IMR-90 (cell line): ENCODE data around the gene ARMC8. TPM values are rescaled to one million over a fixed set of nuclear protein-coding genes. Genes with fewer than 3 reads are reported as not detected.

Experiments used
- ATAC-seq: fragments of 200-7000 bp; cut with Tn5 transposase; 2 replicates; pipeline ENCODE4 v1.9.1; 2020; ENCODE audit warnings: low read depth, mild to moderate bottlenecking, moderate library complexity
- BruUV-seq: library from RNA; stranded (reverse); fragments of 400-500 nt; replicated peaks from 2 replicates; lab custom pipeline; 2021; lab: Mats Ljungman, UMichigan
- CTCF ChIA-PET: fragments of 300-600 bp; formaldehyde crosslinking; extraction: SDS; loops from one replicate; lab custom pipeline; 2021; ENCODE audit warnings: antibody characterized with exemption; lab: Yijun Ruan, JAX
- POLR2A ChIA-PET: fragments of 300-600 bp; sonication (Branson Sonifier 250); formaldehyde crosslinking; loops from one replicate; lab custom pipeline; 2022; ENCODE audit warnings: antibody characterized with exemption; ENCODE audit not compliant: unreplicated experiment; lab: Charles Lee
- DNase-seq: peaks from one replicate; pipeline ENCODE4 v3.0.0; 2013
- H2AFZ ChIP-seq: replicated peaks from 2 replicates; pipeline ENCODE3; 2013; ENCODE audit warnings: low read length, mild to moderate bottlenecking; ENCODE audit not compliant: poor library complexity
- H2AK5ac ChIP-seq: 2 replicates; pipeline ENCODE4 v1.6.1; 2013; ENCODE audit warnings: low read depth, low read length, inconsistent platforms
- H2AK9ac ChIP-seq: replicated peaks from 2 replicates; pipeline ENCODE3; 2013; ENCODE audit warnings: mild to moderate bottlenecking, low read depth, low read length, moderate library complexity; ENCODE audit not compliant: poor library complexity
- H2BK120ac ChIP-seq: 2 replicates; pipeline ENCODE4 v1.6.1; 2013; ENCODE audit warnings: low read depth, low read length, inconsistent platforms
- H2BK15ac ChIP-seq: 3 replicates; pipeline ENCODE4 v1.6.1; 2013; ENCODE audit warnings: low read depth, low read length, inconsistent platforms
- H2BK20ac ChIP-seq: 2 replicates; pipeline ENCODE4 v1.6.1; 2013; ENCODE audit warnings: low read depth, mild to moderate bottlenecking, inconsistent platforms, low read length, moderate library complexity
- H2BK5ac ChIP-seq: 2 replicates; pipeline ENCODE4 v1.6.1; 2013; ENCODE audit warnings: mild to moderate bottlenecking, low read depth, low read length, inconsistent platforms; ENCODE audit not compliant: poor library complexity, severe bottlenecking
- H3K14ac ChIP-seq: replicated peaks from 2 replicates; pipeline ENCODE4 v1.6.1; 2013; ENCODE audit warnings: low read depth, low read length, inconsistent platforms
- H3K18ac ChIP-seq: 2 replicates; pipeline ENCODE4 v1.6.1; 2013; ENCODE audit warnings: low read depth, low read length, control low read depth
- H3K23ac ChIP-seq: 2 replicates; pipeline ENCODE4 v1.6.1; 2013; ENCODE audit warnings: low read depth, low read length, inconsistent platforms
- H3K27ac ChIP-seq: 2 replicates; pipeline ENCODE4 v1.5.1; 2013; ENCODE audit warnings: mild to moderate bottlenecking, control low read depth, low read length; ENCODE audit not compliant: insufficient read depth
- H3K27me3 ChIP-seq: 2 replicates; pipeline ENCODE4 v1.6.1; 2013; ENCODE audit warnings: low read length; ENCODE audit not compliant: control insufficient read depth, insufficient read depth
- H3K36me3 ChIP-seq: 2 replicates; pipeline ENCODE4 v1.6.1; 2013; ENCODE audit warnings: low read length, mixed read lengths; ENCODE audit not compliant: control insufficient read depth, insufficient read depth
- H3K4ac ChIP-seq: 2 replicates; pipeline ENCODE4 v1.6.1; 2013; ENCODE audit warnings: low read depth, low read length, inconsistent platforms
- H3K4me1 ChIP-seq: 2 replicates; pipeline ENCODE4 v1.6.1; 2013; ENCODE audit warnings: low read length, mixed read lengths; ENCODE audit not compliant: control insufficient read depth, insufficient read depth
- H3K4me2 ChIP-seq: 2 replicates; pipeline ENCODE4 v1.6.1; 2013; ENCODE audit warnings: low read depth, mild to moderate bottlenecking, control low read depth, low read length, moderate library complexity
- H3K4me3 ChIP-seq: 2 replicates; pipeline ENCODE4 v1.5.1; 2013; ENCODE audit warnings: low read depth, mild to moderate bottlenecking, control low read depth, low read length, moderate library complexity; ENCODE audit not compliant: insufficient read depth
- H3K56ac ChIP-seq: 2 replicates; pipeline ENCODE4 v1.6.1; 2013; ENCODE audit warnings: low read length, inconsistent platforms; ENCODE audit not compliant: insufficient read depth; ENCODE audit errors: extremely low read depth
- H3K79me1 ChIP-seq, 2 experiments: 2 replicates each; pipeline ENCODE4 v1.6.1; 2013; ENCODE audit warnings: low read length in 2 of 2, inconsistent platforms in 1 of 2, low read depth in 1 of 2
- H3K9ac ChIP-seq: 2 replicates; pipeline ENCODE4 v1.6.1; 2013; ENCODE audit warnings: low read depth, low read length, control low read depth
- H3K9me1 ChIP-seq: 2 replicates; pipeline ENCODE4 v1.6.1; 2013; ENCODE audit warnings: low read length, inconsistent platforms; ENCODE audit not compliant: insufficient read depth
- H3K9me3 ChIP-seq: 2 replicates; pipeline ENCODE4 v1.6.1; 2013; ENCODE audit warnings: low read length; ENCODE audit not compliant: control insufficient read depth, insufficient read depth
- H4K20me1 ChIP-seq: 2 replicates; pipeline ENCODE4 v1.6.1; 2013; ENCODE audit warnings: low read length, inconsistent platforms; ENCODE audit not compliant: insufficient read depth
- H4K5ac ChIP-seq: 2 replicates; pipeline ENCODE4 v1.6.1; 2013; ENCODE audit warnings: mild to moderate bottlenecking, low read depth, low read length, control low read depth
- H4K8ac ChIP-seq, 2 experiments: 2 replicates each; pipeline ENCODE4 v1.6.1; 2013; ENCODE audit warnings: low read depth in 2 of 2, low read length in 2 of 2, control low read depth in 1 of 2, inconsistent platforms in 1 of 2
- H4K91ac ChIP-seq: 2 replicates; pipeline ENCODE4 v1.6.1; 2013; ENCODE audit warnings: low read depth, low read length, inconsistent platforms; ENCODE audit not compliant: insufficient read depth
- BHLHE40 ChIP-seq: fragments of 150-350 bp; IDR thresholded peaks from 2 replicates; pipeline ENCODE4 v1.6.1; 2016; ENCODE audit warnings: mild to moderate bottlenecking, low read depth, low read length
- CEBPB ChIP-seq: IDR thresholded peaks from 2 replicates; pipeline ENCODE4 v1.6.1; 2012; ENCODE audit warnings: low read depth, low read length, improper control_type of control experiment
- CHD1 ChIP-seq: IDR thresholded peaks from 2 replicates; pipeline ENCODE4 v1.6.1; 2012; ENCODE audit warnings: low read depth, low read length, improper control_type of control experiment
- CTCF ChIP-seq: conservative IDR thresholded peaks from 2 replicates; pipeline ENCODE4 v1.5.1; 2012; ENCODE audit warnings: mild to moderate bottlenecking, low read depth, low read length, improper control_type of control experiment
- ELK1 ChIP-seq: fragments of 150-350 bp; IDR thresholded peaks from 2 replicates; pipeline ENCODE4 v1.6.1; 2016; ENCODE audit warnings: low read depth, mild to moderate bottlenecking, low read length, moderate library complexity, borderline replicate concordance
- FOS ChIP-seq: fragments of 150-350 bp; IDR thresholded peaks from 2 replicates; pipeline ENCODE4 v1.6.1; 2016; ENCODE audit warnings: low read depth, low read length
- MAFK ChIP-seq: IDR thresholded peaks from 2 replicates; pipeline ENCODE4 v1.6.1; 2012; ENCODE audit warnings: low read depth, low read length, improper control_type of control experiment
- MAZ ChIP-seq: IDR thresholded peaks from 2 replicates; pipeline ENCODE4 v1.6.1; 2012; ENCODE audit warnings: low read depth, mild to moderate bottlenecking, low read length, improper control_type of control experiment, moderate library complexity, borderline replicate concordance
- MXI1 ChIP-seq: IDR thresholded peaks from 2 replicates; pipeline ENCODE4 v1.6.1; 2012; ENCODE audit warnings: low read depth, mild to moderate bottlenecking, low read length, moderate library complexity, borderline replicate concordance
- NFE2L2 ChIP-seq: fragments of 150-350 bp; IDR thresholded peaks from 2 replicates; pipeline ENCODE4 v1.6.1; 2016; ENCODE audit warnings: low read depth, mild to moderate bottlenecking, low read length
- POLR2A ChIP-seq: IDR thresholded peaks from 2 replicates; pipeline ENCODE4 v1.6.1; 2012; ENCODE audit warnings: mild to moderate bottlenecking, low read depth, low read length
- RAD21 ChIP-seq: IDR thresholded peaks from 2 replicates; pipeline ENCODE4 v1.6.1; 2012; ENCODE audit warnings: low read length, improper control_type of control experiment
- RCOR1 ChIP-seq: IDR thresholded peaks from 2 replicates; pipeline ENCODE4 v1.6.1; 2012; ENCODE audit warnings: mild to moderate bottlenecking, low read length, improper control_type of control experiment; ENCODE audit not compliant: insufficient replicate concordance
- RFX5 ChIP-seq: IDR thresholded peaks from 2 replicates; pipeline ENCODE4 v1.8.0; 2012; ENCODE audit warnings: low read depth, mild to moderate bottlenecking, low read length, moderate library complexity
- SMC3 ChIP-seq: fragments of 150-350 bp; IDR thresholded peaks from 2 replicates; pipeline ENCODE4 v1.6.1; 2016; ENCODE audit warnings: low read depth, mild to moderate bottlenecking, antibody characterized with exemption, low read length, moderate library complexity
- USF2 ChIP-seq: fragments of 150-350 bp; IDR thresholded peaks from 2 replicates; pipeline ENCODE4 v1.6.1; 2017; ENCODE audit warnings: mild to moderate bottlenecking, antibody characterized with exemption, low read length, low read depth
- WGBS, 2 experiments: methylation state at CpG; one replicate each; pipeline versions ENCODE4 v1.1.5 to v1.1.7; 2013; ENCODE audit warnings: missing lambda C conversion rate in 2 of 2; ENCODE audit not compliant: insufficient read length in 1 of 2; ENCODE audit errors: extremely low coverage in 2 of 2; 5-methylcytosine and 5-hydroxymethylcytosine counted together
- dilution Hi-C: fragments of 300-500 bp; cut with HindIII; formaldehyde crosslinking; loops from one replicate; pipeline ENCODE4 v1.14.3; 2018; ENCODE audit warnings: low sequenced_read_pairs; ENCODE audit not compliant: unreplicated experiment
- in situ Hi-C: fragments of 300-500 bp; cut with MboI; formaldehyde crosslinking; loops from 3 replicates; pipeline ENCODE4 v1.14.3; 2019; ENCODE audit warnings: low sequenced_read_pairs, inconsistent platforms, mixed read lengths
- intact Hi-C: fragments of 100-400 bp; cut with micrococcal nuclease; formaldehyde crosslinking; loops from 2 replicates; pipeline ENCODE4 v1.10.0; 2022
- polyA plus RNA-seq, 3 experiments: library from polyadenylated mRNA; depleted of rRNA; stranded (reverse); fragments of >200 nt; gene quantifications; 2 replicates each; pipeline ENCODE4 v1.2.3, GENCODE V29; 2012; ENCODE audit warnings: low replicate concordance in 1 of 3
- total RNA-seq: library from RNA; depleted of rRNA; stranded (reverse); fragments of >200 nt; gene quantifications from 2 replicates; pipeline ENCODE4 v1.2.3, GENCODE V29; 2012

Gene ARMC8
- total and polyA plus RNA-seq, 2 of the 4 experiments (the other 2 are of a cell fraction), result 39.1 to 75.1 TPM

DNA sequence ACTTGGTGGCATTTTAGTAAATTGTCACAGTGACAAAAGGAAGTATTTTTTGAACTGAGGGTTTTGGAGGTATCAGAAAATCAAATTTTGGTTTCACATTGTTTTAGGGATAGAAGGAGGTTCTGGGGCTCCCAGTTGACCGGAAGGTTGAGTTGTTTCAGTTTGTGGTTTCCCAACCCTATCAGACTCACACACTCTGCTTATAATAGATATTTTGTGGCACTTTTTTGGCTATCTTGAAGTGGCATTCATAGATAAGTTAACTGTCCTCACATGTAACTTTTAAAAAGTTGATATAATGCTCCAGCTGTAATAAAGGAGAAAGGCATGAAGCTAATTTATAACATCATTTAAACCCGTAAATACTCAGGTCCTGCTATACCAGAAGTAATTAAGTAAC is 12.8 kb downstream of the ARMC8 start:
- no peak for ATAC-seq
- H4K20me1 ChIP-seq, result peaks cover 63% of the 10 kb centered on the region
- in situ Hi-C loops, result no loop called here

More for the DNA sequence above, 12.8 kb downstream of the ARMC8 start:
- no peak for DNase-seq
- intact Hi-C loops, result no loop called here
- no peak overlapping the region for H3K23ac ChIP-seq
- H3K79me1 ChIP-seq, result peaks cover 14 to 64% of the 10 kb centered on the region in 2 experiments
- no peak overlapping the region for H3K27ac ChIP-seq
- H3K14ac ChIP-seq, result no peak overlapping the region
- H3K4me2 ChIP-seq, result no peak overlapping the region
- no CpG with 5 or more reads among the region's 2 CpGs for WGBS, 2 experiments
- H3K4me1 ChIP-seq, result no peaks in the 10 kb centered on the region
- H4K8ac ChIP-seq, result no peak overlapping the region
- H2BK20ac ChIP-seq, result no peak overlapping the region
- H2AK5ac ChIP-seq, result no peak overlapping the region
- BruUV-seq, result no TSS peak
- ChIA-PET POLR2A (no interaction called here), CTCF (no interaction called here)
- no peak overlapping the region for H2AK9ac ChIP-seq
- no peaks in the 10 kb centered on the region for H3K27me3 ChIP-seq
- no peak overlapping the region for H4K91ac ChIP-seq
- H3K18ac ChIP-seq, result no peak overlapping the region
- H3K9me1 ChIP-seq, result peaks cover 8% of the 10 kb centered on the region
- H3K4ac ChIP-seq, result no peak overlapping the region
- no peak overlapping the region for H2BK5ac ChIP-seq
- H3K9me3 ChIP-seq, result no peaks in the 10 kb centered on the region
- H3K9ac ChIP-seq, result no peak overlapping the region
- H3K36me3 ChIP-seq, result no peaks in the 10 kb centered on the region; the same call in 1 of the 2 replicates
- no peak overlapping the region for H2BK15ac ChIP-seq
- H3K56ac ChIP-seq, result no peak overlapping the region
- no peak overlapping the region for H3K4me3 ChIP-seq
- no peak overlapping the region for H4K5ac ChIP-seq
- TF ChIP-seq USF2 (no peak), ELK1 (no peak), SMC3 (no peak), CTCF (no peak), BHLHE40 (no peak), MAZ (no peak), FOS (no peak), RAD21 (no peak), RFX5 (no peak), RCOR1 (no peak), POLR2A (no peak), NFE2L2 (no peak), MAFK (no peak), MXI1 (no peak), CHD1 (no peak), CEBPB (no peak)
- H2BK120ac ChIP-seq, result no peak overlapping the region
- dilution Hi-C loops, result no loop called here
- H2AFZ ChIP-seq, result no peak overlapping the region
